Type B pancreatic cell (in vitro differentiated cells): Measurements from ENCODE around the gene U2AF2. TPM values are rescaled to one million over a fixed set of nuclear protein-coding genes. Genes with fewer than 3 reads are reported as not detected.

ENCODE experiments used
- DNase-seq: peaks from one replicate; pipeline ENCODE4 v3.0.0; 2021; ENCODE audit warnings: mixed read lengths; ENCODE audit not compliant: unreplicated experiment; ENCODE audit errors: extremely low spot score
- H3K27ac Mint-ChIP-seq: 2 replicates; pipeline ENCODE4 v1.8.0; 2021; ENCODE audit warnings: mild to moderate bottlenecking, mixed read lengths
- H3K27me3 Mint-ChIP-seq: 2 replicates; pipeline ENCODE4 v1.8.0; 2021; ENCODE audit warnings: mixed read lengths
- H3K36me3 Mint-ChIP-seq: 2 replicates; pipeline ENCODE4 v1.8.0; 2021; ENCODE audit warnings: mixed read lengths
- H3K4me1 Mint-ChIP-seq: one replicate; pipeline ENCODE4 v1.8.0; 2021; ENCODE audit warnings: mixed read lengths; ENCODE audit not compliant: unreplicated experiment
- H3K4me3 Mint-ChIP-seq: 2 replicates; pipeline ENCODE4 v1.8.0; 2021; ENCODE audit warnings: mild to moderate bottlenecking, mixed read lengths
- H3K9me3 Mint-ChIP-seq: 2 replicates; pipeline ENCODE4 v1.8.0; 2021; ENCODE audit warnings: mixed read lengths
- total RNA-seq: library from RNA; stranded (reverse); gene quantifications from 2 replicates; pipeline ENCODE4 v1.2.1, GENCODE V29; 2021; ENCODE audit warnings: low replicate concordance
- TF ChIP-seq, protein P1 (sequence below): fragments of 200-600 bp; sonication (generic); conservative IDR thresholded peaks from 2 replicates; pipeline ENCODE4 v1.5.0; 2021; ENCODE audit warnings: antibody characterized with exemption, mild to moderate bottlenecking

U2AF2 gene
- total RNA-seq, 1 donor from 2014 or later, result 232 TPM

DNA sequence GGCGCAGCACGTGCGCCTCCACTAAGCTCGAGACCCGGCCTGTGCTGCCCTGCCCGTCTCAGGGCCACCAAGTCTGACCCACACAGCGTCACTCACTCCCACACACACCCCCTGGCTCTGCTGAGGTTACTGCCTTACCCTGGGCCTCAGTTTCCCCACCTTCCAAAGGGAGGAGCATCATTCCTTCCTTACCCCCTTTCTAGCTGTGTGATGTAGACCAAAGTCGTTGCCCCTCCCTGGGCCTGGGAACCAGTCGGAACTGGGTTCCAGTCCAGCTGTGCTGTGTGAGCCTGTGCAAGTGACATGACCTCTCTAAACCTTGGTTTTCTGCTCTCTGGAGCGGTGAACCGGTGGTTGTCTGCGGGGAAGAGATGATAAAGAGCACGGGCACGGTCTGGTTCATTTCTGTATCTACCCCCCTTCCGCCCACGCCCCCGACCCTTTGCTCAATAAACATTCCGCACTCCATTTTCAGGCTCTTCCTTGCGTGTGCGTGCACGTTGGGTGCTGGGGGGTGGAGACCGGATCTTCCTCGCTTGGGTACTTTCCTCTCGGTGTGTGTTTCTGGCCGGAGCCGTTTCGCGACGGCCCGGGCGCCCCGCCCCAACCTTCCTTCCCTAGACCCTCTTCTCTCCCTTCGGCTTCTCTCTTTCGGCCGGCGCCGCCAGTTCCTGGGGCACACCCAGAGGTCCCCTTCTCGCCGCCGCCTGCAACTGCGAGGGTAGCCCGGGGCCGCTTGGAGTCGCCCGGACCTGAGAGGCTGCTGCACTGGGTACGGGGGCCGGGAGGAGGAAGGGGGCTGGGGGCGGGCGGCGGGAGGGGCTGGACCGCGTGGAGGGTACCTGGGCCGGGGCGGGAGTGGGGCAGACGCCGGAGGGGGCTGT is 11.6 kb upstream of the U2AF2 start, which contains the start of gene ZNF581:
TSS of gene ZNF581 (plus strand) at position 647 of the 884 bp plus-strand sequence. CDS start 923 bp downstream, outside the sequence.
- H3K4me1 Mint-ChIP-seq, result peaks cover 29% of the 10 kb centered on the region
- peak; percentile 83 for DNase-seq
- H3K4me3 Mint-ChIP-seq, result peak within 1 kb of the TSS; percentile 96
- no peaks in the 10 kb centered on the region for H3K9me3 Mint-ChIP-seq
- TF ChIP-seq, protein P1, sequence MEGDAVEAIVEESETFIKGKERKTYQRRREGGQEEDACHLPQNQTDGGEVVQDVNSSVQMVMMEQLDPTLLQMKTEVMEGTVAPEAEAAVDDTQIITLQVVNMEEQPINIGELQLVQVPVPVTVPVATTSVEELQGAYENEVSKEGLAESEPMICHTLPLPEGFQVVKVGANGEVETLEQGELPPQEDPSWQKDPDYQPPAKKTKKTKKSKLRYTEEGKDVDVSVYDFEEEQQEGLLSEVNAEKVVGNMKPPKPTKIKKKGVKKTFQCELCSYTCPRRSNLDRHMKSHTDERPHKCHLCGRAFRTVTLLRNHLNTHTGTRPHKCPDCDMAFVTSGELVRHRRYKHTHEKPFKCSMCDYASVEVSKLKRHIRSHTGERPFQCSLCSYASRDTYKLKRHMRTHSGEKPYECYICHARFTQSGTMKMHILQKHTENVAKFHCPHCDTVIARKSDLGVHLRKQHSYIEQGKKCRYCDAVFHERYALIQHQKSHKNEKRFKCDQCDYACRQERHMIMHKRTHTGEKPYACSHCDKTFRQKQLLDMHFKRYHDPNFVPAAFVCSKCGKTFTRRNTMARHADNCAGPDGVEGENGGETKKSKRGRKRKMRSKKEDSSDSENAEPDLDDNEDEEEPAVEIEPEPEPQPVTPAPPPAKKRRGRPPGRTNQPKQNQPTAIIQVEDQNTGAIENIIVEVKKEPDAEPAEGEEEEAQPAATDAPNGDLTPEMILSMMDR, result no peak
- peak within 1 kb of the TSS; percentile 96 for H3K27ac Mint-ChIP-seq
- H3K27me3 Mint-ChIP-seq, result peaks cover 5% of the 10 kb centered on the region
- peaks cover 12% of the 10 kb centered on the region for H3K36me3 Mint-ChIP-seq

DNA sequence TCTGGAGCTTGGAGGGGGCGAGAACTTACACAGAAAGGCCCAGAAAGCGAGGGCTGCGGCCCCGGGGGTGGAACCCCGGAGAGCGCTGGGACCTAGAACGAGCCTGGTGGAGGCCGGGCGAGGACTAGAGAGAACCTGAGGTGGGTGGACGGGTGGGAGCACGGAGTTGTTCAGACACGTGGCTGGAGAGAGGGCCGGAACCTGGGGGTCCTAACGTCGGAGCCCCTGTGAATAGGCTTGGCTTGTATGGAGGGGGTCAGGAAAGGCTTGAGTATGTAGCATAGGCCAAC is 11.0 kb upstream of the U2AF2 start:
- H3K27ac Mint-ChIP-seq, result peak overlapping the region; percentile 96
- H3K36me3 Mint-ChIP-seq, result peaks cover 12% of the 10 kb centered on the region
- H3K9me3 Mint-ChIP-seq, result no peaks in the 10 kb centered on the region
- TF ChIP-seq, protein P1, result no peak
- H3K27me3 Mint-ChIP-seq, result peaks cover 5% of the 10 kb centered on the region
- H3K4me3 Mint-ChIP-seq, result peak overlapping the region; percentile 96
- peaks cover 29% of the 10 kb centered on the region for H3K4me1 Mint-ChIP-seq
- no peak for DNase-seq

DNA sequence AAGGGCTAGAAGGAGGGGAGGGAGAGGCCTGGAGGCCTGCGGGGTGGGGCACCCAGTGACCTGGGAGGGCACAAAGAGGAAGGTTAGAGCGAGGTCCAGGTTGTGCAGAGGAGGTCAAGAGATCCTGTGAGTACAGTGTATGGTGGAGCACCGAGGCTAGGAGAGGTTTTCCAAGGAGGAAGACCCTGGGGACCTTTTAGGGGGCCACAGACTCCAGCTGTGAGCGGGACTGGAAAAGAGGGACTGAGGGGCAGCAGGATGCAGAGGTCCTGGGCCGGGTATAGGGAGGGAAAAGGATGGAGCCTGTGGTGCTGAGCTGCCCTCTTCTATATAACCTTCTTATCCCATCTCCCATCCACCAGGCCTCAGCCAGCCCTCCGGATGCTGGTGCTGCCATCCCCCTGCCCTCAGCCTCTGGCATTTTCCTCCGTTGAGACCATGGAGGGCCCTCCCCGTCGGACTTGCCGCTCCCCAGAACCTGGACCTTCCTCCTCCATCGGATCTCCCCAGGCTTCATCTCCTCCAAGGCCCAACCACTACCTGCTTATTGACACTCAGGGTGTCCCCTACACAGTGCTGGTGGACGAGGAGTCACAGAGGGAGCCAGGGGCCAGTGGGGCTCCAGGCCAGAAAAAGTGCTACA is 10.5 kb upstream of the U2AF2 start:
- H3K36me3 Mint-ChIP-seq, result peaks cover 9% of the 10 kb centered on the region
- peaks cover 5% of the 10 kb centered on the region for H3K27me3 Mint-ChIP-seq
- TF ChIP-seq, protein P1, result no peak
- H3K4me1 Mint-ChIP-seq, result peaks cover 25% of the 10 kb centered on the region
- DNase-seq, result no peak
- H3K4me3 Mint-ChIP-seq, result peak overlapping the region; percentile 96
- H3K27ac Mint-ChIP-seq, result peak overlapping the region; percentile 96
- H3K9me3 Mint-ChIP-seq, result no peaks in the 10 kb centered on the region

DNA sequence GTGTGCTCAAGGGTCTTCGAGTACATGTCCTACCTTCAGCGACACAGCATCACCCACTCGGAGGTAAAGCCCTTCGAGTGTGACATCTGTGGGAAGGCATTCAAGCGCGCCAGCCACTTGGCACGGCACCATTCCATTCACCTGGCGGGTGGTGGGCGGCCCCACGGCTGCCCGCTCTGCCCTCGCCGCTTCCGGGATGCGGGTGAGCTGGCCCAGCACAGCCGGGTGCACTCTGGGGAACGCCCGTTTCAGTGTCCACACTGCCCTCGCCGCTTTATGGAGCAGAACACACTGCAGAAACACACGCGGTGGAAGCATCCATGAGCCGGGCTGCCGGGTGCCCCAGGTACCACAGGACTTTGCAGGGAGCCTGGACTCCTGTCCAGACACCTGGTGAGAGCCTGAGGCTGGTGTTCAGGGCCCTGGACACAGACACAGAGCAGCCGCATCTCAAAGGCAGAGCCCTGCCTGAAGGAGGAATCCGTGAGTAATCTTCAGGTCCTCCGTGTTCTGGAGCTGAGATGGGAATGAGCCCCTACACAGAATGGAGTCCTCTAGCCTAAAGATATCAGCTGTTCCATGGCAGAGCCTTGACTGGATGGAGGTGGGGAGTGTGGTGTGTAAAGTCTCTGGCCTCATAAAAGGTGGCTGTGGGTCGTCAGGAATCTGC is 9.9 kb upstream of the U2AF2 start:
- Mint-ChIP-seq H3K4me3 (peak overlapping the region; percentile 96), H3K27me3 (peaks cover 5% of the 10 kb centered on the region), H3K9me3 (no peaks in the 10 kb centered on the region), H3K27ac (peak overlapping the region; percentile 96), H3K36me3 (peaks cover 9% of the 10 kb centered on the region), H3K4me1 (peaks cover 25% of the 10 kb centered on the region)
- TF ChIP-seq, protein P1, result no peak
- no peak for DNase-seq

DNA sequence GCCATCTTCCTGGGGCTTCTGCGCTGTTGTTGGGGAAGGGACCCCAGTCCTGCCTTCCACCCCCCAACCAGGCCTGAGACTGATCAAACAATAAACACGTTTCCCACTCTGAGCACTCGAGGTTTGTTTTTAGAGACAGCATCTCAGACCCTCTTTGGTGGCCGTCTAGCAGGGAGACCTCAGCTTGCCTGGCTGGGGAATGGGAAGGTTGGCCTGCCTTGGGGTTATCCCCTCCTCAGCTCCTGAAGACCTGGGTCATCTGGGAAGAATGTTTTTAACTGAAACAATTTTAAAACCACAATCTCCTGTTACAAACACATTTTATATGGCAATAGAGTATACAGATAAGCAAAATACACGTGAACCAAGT is 9.3 kb upstream of the U2AF2 start:
- DNase-seq, result no peak
- H3K9me3 Mint-ChIP-seq, result no peaks in the 10 kb centered on the region
- H3K4me3 Mint-ChIP-seq, result peak overlapping the region; percentile 73
- peaks cover 5% of the 10 kb centered on the region for H3K27me3 Mint-ChIP-seq
- H3K36me3 Mint-ChIP-seq, result peaks cover 9% of the 10 kb centered on the region
- peak overlapping the region; percentile 46 for H3K27ac Mint-ChIP-seq
- peaks cover 22% of the 10 kb centered on the region for H3K4me1 Mint-ChIP-seq
- TF ChIP-seq, protein P1, result no peak
